IPS DF 4.7 (cell line): ENCODE data around the gene ACD.

Experiments
- DNase-seq: peaks from one replicate; pipeline ENCODE4 v3.0.0-alpha.2; 2013; ENCODE audit warnings: low spot score; ENCODE audit errors: extremely low read depth

ACD gene

GRCh38 chr16:67675999-67676398, 15.9 kb upstream of the ACD start:
- DNase-seq, result no peak

- no peak for DNase-seq
These were observed 15.5 kb upstream of the ACD start for GRCh38 chr16:67675579-67675935.

GRCh38 chr16:67674851-67675578, 15.0 kb upstream of the ACD start:
- no peak for DNase-seq

GRCh38 chr16:67673712-67674580, 13.9 kb upstream of the ACD start:
- no peak for DNase-seq

GRCh38 chr16:67672739-67673662, 12.9 kb upstream of the ACD start:
- no peak for DNase-seq

GRCh38 chr16:67672306-67672705, 12.2 kb upstream of the ACD start:
- no peak for DNase-seq

GRCh38 chr16:67669499-67670101, 9.5 kb upstream of the ACD start:
- DNase-seq, result no peak

- no peak for DNase-seq
These were observed 8.6 kb upstream of the ACD start for GRCh38 chr16:67668495-67669157.

- DNase-seq, result no peak
These were observed 7.9 kb upstream of the ACD start for GRCh38 chr16:67667817-67668494.

GRCh38 chr16:67667453-67667816, 7.4 kb upstream of the ACD start:
- no peak for DNase-seq

- no peak for DNase-seq
These were observed 6.7 kb upstream of the ACD start, which contains the start of the genes C16orf86 and ENKD1 for GRCh38 chr16:67666559-67667452. Gene C16orf86 (plus strand): TSS chr16:67666814. CDS start chr16:67666971, 157 bp downstream. Gene ENKD1 (minus strand): TSS chr16:67666750. CDS start chr16:67666442, 308 bp downstream.

GRCh38 chr16:67666032-67666551, 6.0 kb upstream of the ACD start:
- DNase-seq, result no peak

GRCh38 chr16:67665598-67665997, 5.5 kb upstream of the ACD start:
- DNase-seq, result no peak

- no peak for DNase-seq
These were observed 4.8 kb upstream of the ACD start for GRCh38 chr16:67664871-67665270.

GRCh38 chr16:67664258-67664657, 4.2 kb upstream of the ACD start:
- no peak for DNase-seq

GRCh38 chr16:67663877-67664222, 3.8 kb upstream of the ACD start:
- no peak for DNase-seq

GRCh38 chr16:67663151-67663876, 3.3 kb upstream of the ACD start:
- no peak for DNase-seq

GRCh38 chr16:67662653-67663010, 2.6 kb upstream of the ACD start:
- no peak for DNase-seq
